HG03060 (cell line): ENCODE measurements around the gene SMIM9.

ENCODE experiments used
- ATAC-seq: cut with Tn5 transposase; IDR thresholded peaks from one replicate; pipeline ENCODE4 v1.9.1; 2021; ENCODE audit warnings: low read depth, moderate number of reproducible peaks; ENCODE audit not compliant: unreplicated experiment

Gene SMIM9

DNA sequence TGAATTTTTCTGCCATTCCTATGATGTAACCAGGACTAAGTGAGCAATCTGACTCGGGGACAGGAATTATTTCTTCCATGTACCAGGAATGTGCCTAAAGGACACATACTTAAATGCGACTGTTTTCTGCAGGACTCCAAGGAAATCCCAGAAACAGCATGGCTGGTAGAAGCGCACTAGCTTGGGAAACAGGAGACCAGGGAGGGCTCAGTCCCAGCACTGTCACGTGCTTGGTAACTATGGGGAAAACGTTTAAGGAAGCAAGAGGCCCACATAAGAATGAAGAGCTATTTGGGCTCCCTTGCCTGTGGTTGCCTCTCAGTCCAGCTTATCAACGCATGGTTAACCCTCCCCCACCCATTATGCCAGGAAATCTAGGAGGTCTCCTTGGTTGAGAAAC lies 48.7 kb downstream of the SMIM9 start:
- no peak for ATAC-seq

DNA sequence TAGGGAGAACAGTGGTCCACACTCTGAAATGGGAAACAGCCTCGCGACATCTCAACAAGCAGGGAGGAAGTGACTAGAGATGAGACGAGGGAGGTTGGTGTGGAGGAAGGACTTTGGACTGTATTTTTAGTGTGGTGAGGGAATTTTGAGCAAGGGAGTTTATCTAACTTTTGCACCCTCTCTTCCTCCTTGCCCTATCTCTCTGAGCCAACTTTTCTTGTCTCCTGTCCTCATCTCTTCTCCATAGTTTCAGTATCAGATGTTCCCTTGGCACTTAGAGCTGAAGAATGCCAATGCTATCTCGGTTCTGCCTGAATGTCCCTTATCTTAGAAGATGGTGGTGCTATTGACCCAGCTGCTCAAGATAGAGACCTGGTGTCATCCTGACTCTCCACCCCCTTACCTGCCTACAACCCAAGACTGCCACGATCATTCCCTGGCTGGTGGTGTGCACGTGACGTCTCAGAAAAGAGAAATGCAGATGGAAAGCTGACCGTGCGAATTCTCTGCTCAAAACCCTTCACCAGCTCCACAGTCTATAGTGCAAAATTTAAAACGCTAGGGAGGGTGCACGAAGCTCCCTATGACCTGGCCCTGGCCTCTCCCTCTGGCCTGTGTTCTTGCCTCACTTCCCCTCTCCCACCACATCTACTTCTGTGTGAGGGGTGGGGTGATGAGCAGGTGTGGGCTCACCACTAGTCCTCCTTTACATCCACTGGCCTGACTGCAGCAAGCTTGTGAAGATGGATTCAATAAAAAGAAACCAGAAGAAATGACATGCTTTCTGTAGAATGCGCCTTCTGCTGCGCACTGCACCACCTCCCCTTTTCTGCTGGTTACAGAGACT lies 50.1 kb downstream of the SMIM9 start:
- no peak for ATAC-seq

DNA sequence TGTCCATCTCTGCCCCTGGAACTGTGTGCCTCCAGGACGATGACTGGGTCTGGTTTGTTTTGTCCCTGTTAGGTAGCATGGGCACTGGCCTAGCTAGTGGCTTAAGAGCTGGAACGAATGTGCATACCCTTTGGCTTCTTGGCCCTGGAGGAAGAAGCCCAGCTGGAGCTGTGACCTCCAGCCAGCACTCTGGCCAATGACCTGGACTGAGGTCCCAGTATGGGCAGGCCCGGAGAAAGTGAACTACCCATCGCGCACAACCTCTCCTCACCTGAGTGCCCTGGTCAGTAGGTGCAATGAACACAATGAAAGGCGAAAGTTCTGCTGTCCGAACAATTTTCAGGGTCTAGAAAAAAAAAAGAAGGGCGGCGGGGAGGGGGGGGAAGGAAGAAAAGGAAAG lies 53.5 kb downstream of the SMIM9 start:
- no peak for ATAC-seq

DNA sequence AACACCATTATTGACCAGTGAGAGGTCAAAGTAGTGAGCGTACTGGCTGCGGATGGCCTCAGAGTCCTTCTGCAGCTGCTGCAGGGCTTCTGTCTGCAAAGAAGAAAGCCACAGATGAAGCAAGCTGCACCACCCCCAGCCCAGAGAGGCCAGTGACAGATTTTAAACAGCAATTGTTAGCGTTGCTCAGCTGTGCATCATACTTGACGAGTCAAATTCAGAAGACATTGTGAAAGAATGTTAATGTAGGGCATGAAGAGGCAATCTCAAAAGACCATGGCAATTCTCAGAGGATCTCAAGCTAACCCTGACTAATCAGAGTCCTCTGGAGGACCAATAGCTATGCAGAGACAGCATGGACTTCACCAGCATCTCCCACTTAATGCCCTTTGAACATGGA lies 55.2 kb downstream of the SMIM9 start:
- ATAC-seq = no peak

DNA sequence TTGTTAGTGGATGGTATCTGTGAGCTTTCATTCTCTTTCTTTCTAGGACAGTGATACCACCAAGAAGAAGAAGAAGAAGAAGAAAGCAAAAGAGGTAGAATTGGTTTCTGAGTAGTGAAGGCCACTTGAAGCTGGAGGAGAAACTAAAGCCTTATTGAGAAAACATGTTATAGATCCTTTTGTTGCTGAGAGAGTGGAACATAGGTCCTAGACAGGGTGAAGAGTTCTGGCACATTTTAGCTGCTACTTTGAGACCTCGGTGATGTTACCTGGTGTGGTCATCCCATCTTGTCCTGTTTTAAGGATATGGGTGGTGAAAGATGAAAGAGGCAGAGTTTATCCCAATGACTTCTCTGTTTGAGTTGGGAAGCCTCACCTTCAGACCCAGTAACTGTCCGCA lies 57.7 kb downstream of the SMIM9 start:
- ATAC-seq = no peak

DNA sequence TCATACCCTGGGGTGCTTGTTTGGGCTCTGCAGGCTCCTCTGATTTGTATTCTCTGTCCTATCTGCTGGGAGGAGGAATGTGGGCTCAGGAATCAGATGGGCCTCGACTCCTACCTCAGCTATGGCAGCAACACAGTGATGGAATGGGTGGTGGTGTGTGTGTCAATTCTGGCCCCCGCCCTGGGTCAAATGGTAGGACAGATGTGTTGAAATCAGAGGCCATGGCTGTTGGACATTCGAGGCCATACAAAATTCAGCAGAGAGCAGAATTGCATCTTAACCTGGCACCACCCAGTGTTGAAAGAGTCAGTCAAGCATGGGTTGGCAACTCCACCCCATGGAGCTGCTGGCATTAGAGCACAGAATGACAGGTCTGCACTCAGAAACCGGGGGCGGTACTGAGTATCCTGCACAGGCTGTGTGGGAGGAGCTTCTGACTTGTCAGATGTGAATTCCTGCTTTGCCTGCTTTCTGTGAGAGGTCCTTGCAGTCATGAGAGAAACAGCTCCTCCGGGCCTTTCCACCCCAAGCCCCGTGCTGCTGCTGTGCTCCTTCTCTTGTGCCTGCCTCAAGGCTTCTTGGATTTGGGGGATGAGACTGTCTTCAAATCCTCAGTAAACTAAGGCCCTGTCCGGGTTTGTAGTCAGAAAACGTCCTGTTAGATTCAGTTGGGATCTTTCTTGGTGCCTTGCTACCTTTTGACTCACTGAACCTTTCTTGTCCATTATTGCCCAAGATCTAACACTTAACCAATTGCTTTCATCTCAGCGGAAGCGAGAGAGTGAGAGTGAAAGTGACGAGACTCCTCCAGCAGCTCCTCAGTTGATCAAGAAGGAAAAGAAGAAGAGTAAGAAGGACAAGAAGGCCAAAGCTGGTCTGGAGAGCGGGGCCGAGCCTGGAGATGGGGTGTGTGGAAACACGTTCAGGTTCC lies 58.8 kb downstream of the SMIM9 start:
- no peak for ATAC-seq

DNA sequence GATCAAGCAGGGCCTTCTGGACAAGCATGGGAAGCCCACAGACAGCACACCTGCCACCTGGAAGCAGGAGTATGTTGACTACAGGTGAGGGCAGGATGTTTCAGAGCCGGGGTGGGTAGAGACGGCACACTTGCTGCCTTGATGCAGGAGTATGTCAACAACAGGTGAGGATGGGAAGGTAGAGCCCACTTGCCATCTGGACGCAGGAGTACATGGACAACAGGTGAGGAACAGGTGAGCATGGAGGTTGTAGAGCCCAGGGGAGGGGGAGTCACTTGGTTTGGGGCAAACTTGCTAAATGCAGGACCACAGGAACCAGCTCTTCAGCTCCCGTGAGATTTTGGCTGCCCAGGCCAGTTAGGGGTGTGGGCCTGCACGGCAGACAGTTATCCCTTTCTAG lies 59.8 kb downstream of the SMIM9 start:
- ATAC-seq = no peak
